Testis (tissue), 3 donors: ENCODE results near the gene CES2. TPM values are rescaled to one million over a fixed set of nuclear protein-coding genes. Genes with fewer than 3 reads are reported as not detected.

Source experiments
- DNase-seq: peaks from one replicate; pipeline ENCODE4 v3.0.0-alpha.2; 2019
- H3K27ac ChIP-seq, 2 donors: fragments of 200-600 bp; sonication (generic); one replicate each; pipeline ENCODE4 v1.5.1; 2019
- H3K27me3 ChIP-seq: fragments of 200-600 bp; sonication (generic); one replicate; pipeline ENCODE4 v1.5.1; 2019
- H3K36me3 ChIP-seq: fragments of 200-600 bp; sonication (generic); one replicate; pipeline ENCODE4 v1.5.1; 2017; ENCODE audit warnings: low read depth; ENCODE audit errors: missing control alignments
- H3K4me1 ChIP-seq: fragments of 200-600 bp; sonication (generic); one replicate; pipeline ENCODE4 v1.5.1; 2019
- H3K4me3 ChIP-seq, 2 donors: fragments of 200-600 bp; sonication (generic); one replicate each; pipeline ENCODE4 v1.5.1; 2017 to 2019
- H3K9me3 ChIP-seq: fragments of 200-600 bp; sonication (generic); one replicate; pipeline ENCODE4 v1.5.1; 2017
- CTCF ChIP-seq, 3 experiments: fragments of 450-650 bp in 2 of 3; fragments of 200-600 bp in 1 of 3; sonication (generic) in 1 of 3; IDR thresholded peaks; one replicate each; pipeline ENCODE4 v1.5.1; 2016 to 2019; ENCODE audit warnings: antibody characterized with exemption in 3 of 3, mild to moderate bottlenecking in 2 of 3, moderate library complexity in 1 of 3
- POLR2A ChIP-seq: fragments of 450-650 bp; IDR thresholded peaks from one replicate; pipeline ENCODE4 v1.6.1; 2017; ENCODE audit warnings: antibody characterized with exemption, mild to moderate bottlenecking, moderate library complexity
- WGBS, 2 donors: methylation state at CpG; one replicate each; pipeline ENCODE4 v1.1.5; 2018; 5-methylcytosine and 5-hydroxymethylcytosine counted together
- intact Hi-C: fragments of 100-400 bp; cut with DNase I; formaldehyde crosslinking; loops from one replicate; pipeline ENCODE4 v1.15.1; 2023; ENCODE audit warnings: low total_unique reads
- polyA plus RNA-seq: library from polyadenylated mRNA; stranded (reverse); fragments of 350-450 nt; fragmentation: Illumina TruSeq; extraction: RNeasy Lipid Tissue Mini Kit (QIAGEN cat#74804); gene quantifications from one replicate; pipeline ENCODE4 v1.2.3, GENCODE V29; 2014; ENCODE audit warnings: low read depth, low replicate concordance; ENCODE audit not compliant: insufficient read depth
- total RNA-seq, 2 donors: library from RNA; depleted of rRNA; stranded (reverse); fragments of >200 nt; gene quantifications; one replicate each; pipeline ENCODE4 v1.2.3, GENCODE V29; 2016

Gene CES2
- total and polyA plus RNA-seq, 3 donors from 2014 or later, result 34.4 to 51.9 (median 49.1) TPM

- Histone ChIP-seq H3K4me1 (peaks cover 25% of the 10 kb centered on the region), H3K27ac (peak overlapping the region; percentile 67 to 71), H3K27me3 (no peaks in the 10 kb centered on the region), H3K4me3 (no peak overlapping the region), H3K9me3 (no peaks in the 10 kb centered on the region), H3K36me3 (no peaks in the 10 kb centered on the region)
- TF ChIP-seq POLR2A (no peak), CTCF (IDR thresholded peaks at IDR 0.05) (no peak)
- intact Hi-C loops, result no loop called here
- peak; percentile 65 for DNase-seq
- 47 to 48% methylated on average over 5 of the region's 5 CpGs for WGBS, 2 donors
Measured at GRCh38 chr16:66926171-66926947, 9.0 kb upstream of the CES2 start.

GRCh38 chr16:66926961-66927436, 8.3 kb upstream of the CES2 start:
- Histone ChIP-seq H3K9me3 (no peaks in the 10 kb centered on the region), H3K27me3 (no peaks in the 10 kb centered on the region), H3K4me3 (no peak overlapping the region), H3K4me1 (peaks cover 22% of the 10 kb centered on the region), H3K27ac (no peak overlapping the region), H3K36me3 (no peaks in the 10 kb centered on the region)
- TF ChIP-seq CTCF (IDR thresholded peaks at IDR 0.05) (no peak), POLR2A (no peak)
- DNase-seq, result no peak
- intact Hi-C loops, result no loop called here
- 67% methylated on average over 3 of the region's 3 CpGs; no CpG with 5 or more reads in 1 of the 2 donors for WGBS, 2 donors

- no peaks in the 10 kb centered on the region for H3K27me3 ChIP-seq
- no peak for DNase-seq
- H3K27ac ChIP-seq, result no peak overlapping the region
- H3K36me3 ChIP-seq, result no peaks in the 10 kb centered on the region
- no peaks in the 10 kb centered on the region for H3K9me3 ChIP-seq
- no peak overlapping the region for H3K4me3 ChIP-seq
- H3K4me1 ChIP-seq, result peaks cover 22% of the 10 kb centered on the region
- no peak for TF ChIP-seq POLR2A
- TF ChIP-seq CTCF (IDR thresholded peaks at IDR 0.05), result no peak
- 93 to 96% methylated on average over 7 to 8 of the region's 8 CpGs for WGBS, 2 donors
- intact Hi-C loops, result no loop called here
Measured at GRCh38 chr16:66927918-66928649, 7.2 kb upstream of the CES2 start.

GRCh38 chr16:66928702-66929388, 6.5 kb upstream of the CES2 start:
- Histone ChIP-seq H3K4me3 (no peak overlapping the region), H3K27me3 (no peaks in the 10 kb centered on the region), H3K4me1 (peaks cover 21% of the 10 kb centered on the region), H3K27ac (no peak overlapping the region), H3K9me3 (no peaks in the 10 kb centered on the region), H3K36me3 (no peaks in the 10 kb centered on the region)
- peak; percentile 50 for DNase-seq
- 84 to 89% methylated on average over 10 of the region's 10 CpGs for whole genome bisulfite sequencing, 2 donors
- TF ChIP-seq POLR2A, result no peak
- peak in 1 of 3 experiments; percentile 18 for TF ChIP-seq CTCF (IDR thresholded peaks at IDR 0.05)
- intact Hi-C loops, result no loop called here
